HT1080 (cell line): ENCODE data around the gene MADD. TPM values are rescaled to one million over a fixed set of nuclear protein-coding genes. Genes with fewer than 3 reads are reported as not detected.

Source experiments
- DNase-seq: peaks from one replicate; pipeline ENCODE4 v3.0.0-alpha.2; 2015; ENCODE audit warnings: low read depth
- total RNA-seq: library from RNA; depleted of rRNA; stranded (reverse); fragments of >200 nt; shearing (Covaris generic); gene quantifications from 2 replicates; pipeline ENCODE4 v1.2.3, GENCODE V29; 2014

Gene MADD
- total RNA-seq, 1 experiment from 2014 or later: 19.2 TPM

DNA sequence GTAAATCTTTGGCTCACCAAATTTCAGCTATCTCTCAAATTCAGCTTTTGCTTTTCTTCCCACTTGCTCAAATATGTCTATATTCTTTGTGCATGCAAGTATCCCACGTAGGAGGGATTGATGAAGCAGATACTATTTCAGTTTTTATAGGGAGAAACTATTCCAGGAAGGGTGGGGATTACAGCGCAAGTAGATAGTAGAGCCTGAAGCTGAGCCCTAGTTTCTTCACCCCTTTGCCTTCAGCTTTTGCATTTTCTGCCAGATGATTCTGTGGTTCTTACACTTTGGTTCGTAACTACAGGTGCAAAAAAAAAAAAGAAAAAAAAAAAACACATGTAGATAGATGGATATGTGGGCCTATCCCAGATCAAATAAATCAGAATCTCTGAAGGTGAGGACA is 18.2 kb upstream of the MADD start:
- DNase-seq: no peak

GRCh38 chr11:47253660-47254059 is 16.3 kb upstream of the MADD start:
- no peak for DNase-seq

DNA sequence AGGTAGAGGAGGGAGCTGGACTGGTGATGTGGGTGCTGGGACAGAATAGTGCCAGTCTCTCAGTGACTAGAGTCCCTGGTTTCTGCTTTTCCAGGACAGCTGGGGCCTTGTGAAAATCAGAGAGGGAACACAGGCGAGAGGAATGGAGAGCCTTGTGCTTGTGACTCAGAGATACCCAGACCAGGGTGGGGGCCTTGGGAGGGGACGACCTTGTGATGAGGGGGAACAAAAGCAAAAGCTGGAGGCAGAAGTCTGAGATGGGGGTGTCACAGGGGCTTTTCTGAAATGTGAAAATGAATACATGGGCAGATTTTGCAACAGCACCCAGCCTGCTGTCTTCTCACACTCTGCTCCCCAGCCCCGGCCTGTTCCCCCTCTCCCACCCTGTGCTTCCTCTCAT is 15.5 kb upstream of the MADD start:
- DNase-seq: no peak

DNA sequence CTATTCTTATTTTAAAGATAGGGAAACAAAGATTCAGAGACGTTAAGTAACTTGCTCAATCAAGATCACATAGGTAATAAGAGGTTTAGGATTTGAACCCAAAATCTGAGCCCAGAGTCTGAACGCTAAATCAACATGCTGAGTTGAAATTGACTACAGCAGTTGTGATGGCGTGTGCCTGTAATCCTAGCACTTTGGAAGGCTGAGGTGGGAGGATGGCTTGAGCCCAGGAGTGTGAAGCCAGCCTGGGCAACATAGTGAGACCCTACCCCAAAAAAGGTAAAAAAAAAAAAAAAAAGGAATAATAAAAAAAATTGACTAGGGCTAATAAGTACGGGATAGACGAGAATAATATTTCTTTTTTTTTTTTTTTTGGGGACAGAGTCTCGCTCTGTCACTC is 13.6 kb upstream of the MADD start:
- no peak for DNase-seq

DNA sequence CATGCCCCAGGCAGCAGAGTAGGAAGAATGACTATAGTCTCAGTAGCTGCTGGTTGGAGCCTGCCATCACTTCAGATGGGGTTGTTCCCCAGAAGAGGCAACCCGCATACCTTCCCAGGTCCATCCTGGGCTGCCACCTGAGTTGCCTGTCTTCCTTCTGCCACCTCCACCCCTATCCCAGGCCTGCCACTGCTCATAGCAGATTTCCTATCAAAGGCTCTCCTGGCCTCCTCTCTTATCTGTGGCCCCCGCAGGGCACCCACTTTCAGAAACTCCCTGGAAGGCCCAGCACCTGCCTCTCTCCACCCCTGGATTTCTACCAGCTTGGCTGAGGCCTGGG is 12.8 kb upstream of the MADD start:
- DNase-seq: no peak

- DNase-seq: peak; percentile 68
Measured at GRCh38 chr11:47257517-47258316, 12.2 kb upstream of the MADD start, which contains the start of gene NR1H3. Gene NR1H3 (plus strand): TSS chr11:47257996. CDS start chr11:47259217, 1,221 bp downstream.

DNA sequence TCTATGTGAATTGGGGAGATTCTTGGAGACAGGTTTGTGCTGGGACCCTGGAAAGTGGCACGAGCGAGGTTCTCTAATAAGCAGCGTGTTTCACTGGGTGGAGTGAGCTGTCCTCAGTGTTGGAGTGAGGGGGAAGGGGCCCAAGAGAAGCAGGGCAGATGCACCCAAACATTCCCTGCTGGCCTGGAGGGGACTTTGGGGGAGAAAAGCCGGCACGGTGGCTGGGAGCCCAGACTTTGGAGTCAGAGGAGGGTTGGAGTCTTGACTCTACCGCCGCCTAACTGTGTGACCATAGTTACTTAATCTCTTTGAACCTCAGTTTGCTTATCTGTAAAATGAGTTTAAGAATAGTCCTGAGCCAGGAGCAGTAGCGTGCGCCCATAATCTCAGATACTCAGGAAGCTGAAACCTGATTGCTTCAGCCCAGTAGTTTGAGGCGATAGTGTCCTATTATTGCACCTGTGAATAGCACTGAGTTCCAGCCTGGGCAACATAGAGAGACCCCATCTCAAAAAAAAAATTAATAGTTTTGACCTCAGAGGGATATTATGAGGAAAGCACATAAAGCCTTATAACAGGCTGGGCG is 11.5 kb upstream of the MADD start:
- no peak for DNase-seq

DNA sequence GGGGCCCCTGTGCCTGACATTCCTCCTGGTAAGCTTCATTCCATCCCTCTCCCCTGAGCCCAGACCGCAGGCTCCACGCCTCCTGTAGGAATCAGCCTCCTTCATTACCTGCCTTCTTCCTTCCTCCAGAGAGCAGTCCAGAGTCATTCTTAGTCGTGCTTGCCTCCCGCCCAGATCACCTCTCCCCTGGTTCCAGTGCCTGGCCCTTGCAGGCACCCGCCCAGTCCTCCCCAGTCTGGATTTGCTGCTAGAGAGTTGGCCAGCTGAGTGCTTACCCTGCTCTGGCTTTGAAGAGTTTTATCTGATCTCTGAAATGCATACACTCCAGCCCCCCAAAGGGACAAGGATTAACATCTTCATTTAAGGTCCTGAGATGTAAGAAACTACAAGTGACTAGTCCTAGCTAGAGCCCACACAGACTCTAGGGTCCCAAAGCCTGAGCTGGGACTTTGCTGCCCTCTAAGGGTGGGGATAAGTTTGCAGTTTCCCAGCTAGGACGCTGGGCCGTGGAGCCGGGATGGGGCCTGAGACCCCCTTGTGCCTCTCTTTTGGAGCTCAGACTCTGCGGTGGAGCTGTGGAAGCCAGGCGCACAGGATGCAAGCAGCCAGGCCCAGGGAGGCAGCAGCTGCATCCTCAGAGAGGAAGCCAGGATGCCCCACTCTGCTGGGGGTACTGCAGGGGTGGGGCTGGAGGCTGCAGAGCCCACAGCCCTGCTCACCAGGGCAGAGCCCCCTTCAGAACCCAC is 10.5 kb upstream of the MADD start:
- peak; percentile 30 for DNase-seq

DNA sequence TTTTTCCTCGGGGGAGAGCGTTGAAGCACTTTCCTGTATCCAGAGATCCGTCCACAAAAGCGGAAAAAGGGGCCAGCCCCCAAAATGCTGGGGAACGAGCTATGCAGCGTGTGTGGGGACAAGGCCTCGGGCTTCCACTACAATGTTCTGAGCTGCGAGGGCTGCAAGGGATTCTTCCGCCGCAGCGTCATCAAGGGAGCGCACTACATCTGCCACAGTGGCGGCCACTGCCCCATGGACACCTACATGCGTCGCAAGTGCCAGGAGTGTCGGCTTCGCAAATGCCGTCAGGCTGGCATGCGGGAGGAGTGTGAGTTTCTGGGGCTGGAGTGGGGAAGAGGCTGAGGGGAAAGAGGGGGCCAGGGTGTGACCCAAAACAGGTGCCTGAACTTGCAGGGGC is 9.6 kb upstream of the MADD start:
- DNase-seq: no peak

DNA sequence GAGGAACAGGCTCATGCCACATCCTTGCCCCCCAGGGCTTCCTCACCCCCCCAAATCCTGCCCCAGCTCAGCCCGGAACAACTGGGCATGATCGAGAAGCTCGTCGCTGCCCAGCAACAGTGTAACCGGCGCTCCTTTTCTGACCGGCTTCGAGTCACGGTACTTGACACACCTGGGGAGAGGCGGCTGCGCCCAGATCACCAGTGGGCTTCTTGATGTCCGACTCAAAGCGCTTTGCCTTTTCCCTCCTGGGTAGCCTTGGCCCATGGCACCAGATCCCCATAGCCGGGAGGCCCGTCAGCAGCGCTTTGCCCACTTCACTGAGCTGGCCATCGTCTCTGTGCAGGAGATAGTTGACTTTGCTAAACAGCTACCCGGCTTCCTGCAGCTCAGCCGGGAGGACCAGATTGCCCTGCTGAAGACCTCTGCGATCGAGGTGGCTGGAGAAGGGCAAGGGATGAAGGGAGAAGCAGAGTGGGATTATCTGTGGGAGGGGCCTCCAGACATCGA is 8.6 kb upstream of the MADD start:
- no peak for DNase-seq

GRCh38 chr11:47264119-47264518 is 5.8 kb upstream of the MADD start:
- DNase-seq: no peak

DNA sequence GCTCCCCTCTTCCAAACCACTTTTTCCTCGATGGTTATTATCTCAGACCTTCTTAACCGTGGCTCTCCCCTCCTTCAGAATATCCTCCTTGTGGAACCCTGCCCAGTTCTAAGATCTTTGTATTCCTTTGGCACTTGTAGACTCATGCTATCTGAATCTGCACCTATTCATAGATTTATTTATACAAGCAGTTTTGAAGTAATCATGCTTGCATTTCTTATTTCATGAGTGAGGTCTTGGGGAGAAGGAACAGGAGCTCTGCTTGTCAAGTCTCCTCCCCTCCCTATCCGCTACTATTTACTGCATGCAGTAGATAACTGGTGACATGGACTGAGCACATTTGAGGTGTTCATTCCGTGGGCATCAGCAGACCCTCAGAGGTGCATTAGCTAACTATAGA is 5.4 kb upstream of the MADD start:
- DNase-seq: no peak

DNA sequence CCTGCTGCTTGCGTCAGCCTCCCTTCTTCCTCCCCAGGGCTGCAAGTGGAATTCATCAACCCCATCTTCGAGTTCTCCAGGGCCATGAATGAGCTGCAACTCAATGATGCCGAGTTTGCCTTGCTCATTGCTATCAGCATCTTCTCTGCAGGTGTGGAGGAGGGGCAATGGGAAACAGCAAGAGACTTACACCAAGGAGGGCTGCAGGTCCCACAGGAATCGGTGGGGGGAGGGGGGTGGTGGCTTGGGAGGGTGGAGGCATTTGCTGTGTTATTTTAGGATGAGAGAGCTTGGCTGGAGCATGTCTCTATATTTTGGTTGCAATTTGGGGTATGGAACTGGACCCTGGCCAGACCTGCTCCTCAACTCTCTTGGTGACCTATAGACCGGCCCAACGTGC is 2.1 kb upstream of the MADD start:
- no peak for DNase-seq

- no peak for DNase-seq
Measured at GRCh38 chr11:47268448-47269001, 1.4 kb upstream of the MADD start.

DNA sequence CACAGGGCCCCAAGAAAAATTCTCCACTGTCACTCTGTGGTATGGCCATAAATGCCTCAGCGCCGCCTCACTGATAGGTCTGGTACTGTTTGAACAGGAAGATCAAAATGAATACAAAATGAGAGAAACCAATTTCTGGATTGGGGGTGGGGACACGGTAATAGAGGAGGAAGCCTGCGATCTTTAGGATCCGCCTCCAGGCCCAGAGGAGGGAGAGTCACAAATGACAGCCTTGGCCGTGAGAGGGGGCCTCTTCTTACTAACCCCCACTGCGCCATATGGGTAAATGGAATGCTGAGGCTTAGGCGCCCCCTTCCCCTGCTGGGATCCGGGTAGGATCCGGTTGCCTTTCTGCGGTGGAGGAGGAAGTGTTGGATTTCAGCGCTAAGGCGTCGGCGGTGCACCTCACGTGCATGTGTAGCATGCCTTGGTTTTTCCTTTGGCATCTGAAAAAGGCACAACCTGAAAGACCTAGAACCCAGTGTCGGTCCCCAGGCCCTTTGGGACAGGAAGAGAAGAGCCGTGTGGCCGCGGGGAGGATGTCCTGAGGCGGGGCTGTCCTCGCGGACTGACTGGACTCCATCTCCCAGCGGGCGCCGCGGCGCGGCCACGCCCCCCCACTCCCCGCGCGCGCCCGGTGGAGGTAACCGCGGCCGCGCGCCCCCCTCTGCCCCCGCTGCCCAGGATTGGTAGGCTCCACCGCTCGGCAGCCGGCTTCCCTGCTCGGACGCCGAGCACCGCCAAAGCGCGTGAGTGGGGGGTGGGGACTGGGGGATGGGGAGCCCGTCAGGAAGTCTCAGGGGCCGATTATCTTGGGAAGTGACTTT is 718 bp upstream of the MADD start:
- peak; percentile 92 for DNase-seq

DNA sequence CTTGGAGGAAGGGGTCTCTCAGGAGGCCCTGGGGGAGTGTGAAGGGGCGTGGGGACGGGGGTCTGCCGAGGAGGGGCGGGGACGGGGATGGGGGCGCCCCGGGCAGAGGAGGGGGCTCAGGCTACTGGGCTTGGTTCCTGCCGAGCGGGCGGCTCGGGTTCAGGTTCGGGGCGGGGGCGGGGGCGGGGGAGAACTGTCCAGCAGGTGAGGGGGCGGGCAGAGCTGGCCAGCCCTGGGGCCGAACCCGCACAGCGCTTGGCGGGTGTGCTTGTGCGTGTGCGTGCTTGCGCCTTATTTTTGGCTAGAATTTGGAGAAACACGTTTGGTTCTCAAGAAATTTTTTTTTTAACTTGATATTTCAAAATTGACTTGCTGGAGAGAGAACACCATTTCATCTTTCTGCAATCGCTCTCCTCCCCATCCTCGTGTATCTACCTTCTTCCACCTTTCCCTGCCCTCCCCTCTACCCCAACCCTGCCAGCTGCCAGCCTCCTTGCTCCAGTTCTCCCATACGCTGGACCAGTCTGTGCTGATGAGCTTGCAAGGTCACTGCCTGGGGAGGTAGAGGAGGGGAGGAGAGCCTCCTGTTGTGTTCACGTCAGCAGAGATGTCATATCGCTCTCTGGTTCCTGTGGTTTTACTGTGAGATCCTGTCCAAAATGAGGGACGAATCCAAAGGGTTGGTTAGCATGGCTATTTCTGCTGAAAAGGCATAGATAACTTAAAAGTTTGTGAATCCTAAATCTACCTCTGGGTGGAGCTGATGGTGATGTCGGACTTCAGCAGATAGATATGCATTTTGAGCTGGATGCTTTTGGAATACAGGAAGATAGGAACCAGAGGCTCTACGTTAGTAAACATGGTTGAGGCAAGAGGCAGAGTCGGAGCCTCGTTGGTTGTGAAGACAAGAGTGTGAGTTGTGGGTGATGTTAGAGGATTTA is 668 bp downstream of the MADD start:
- peak; percentile 57 for DNase-seq

DNA sequence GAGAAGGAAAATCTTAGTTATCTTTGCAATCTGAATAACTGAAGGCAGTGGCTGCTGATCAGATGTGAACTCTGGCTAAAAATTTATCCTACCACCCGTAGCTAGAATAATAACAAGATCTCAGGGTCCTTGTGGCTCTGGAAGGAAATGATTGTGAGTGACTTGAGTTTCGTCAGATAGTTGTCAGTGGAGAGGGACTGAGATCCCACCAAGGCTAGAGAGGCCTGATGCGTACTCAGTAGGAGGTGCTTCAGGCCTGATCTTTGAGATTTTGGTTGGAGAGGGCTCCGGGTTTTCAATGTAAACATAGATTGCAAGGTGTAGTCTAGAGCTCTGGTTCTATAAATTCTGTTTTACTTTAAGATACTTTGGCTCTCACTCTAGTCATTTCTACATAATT is 1.4 kb downstream of the MADD start:
- DNase-seq: no peak

DNA sequence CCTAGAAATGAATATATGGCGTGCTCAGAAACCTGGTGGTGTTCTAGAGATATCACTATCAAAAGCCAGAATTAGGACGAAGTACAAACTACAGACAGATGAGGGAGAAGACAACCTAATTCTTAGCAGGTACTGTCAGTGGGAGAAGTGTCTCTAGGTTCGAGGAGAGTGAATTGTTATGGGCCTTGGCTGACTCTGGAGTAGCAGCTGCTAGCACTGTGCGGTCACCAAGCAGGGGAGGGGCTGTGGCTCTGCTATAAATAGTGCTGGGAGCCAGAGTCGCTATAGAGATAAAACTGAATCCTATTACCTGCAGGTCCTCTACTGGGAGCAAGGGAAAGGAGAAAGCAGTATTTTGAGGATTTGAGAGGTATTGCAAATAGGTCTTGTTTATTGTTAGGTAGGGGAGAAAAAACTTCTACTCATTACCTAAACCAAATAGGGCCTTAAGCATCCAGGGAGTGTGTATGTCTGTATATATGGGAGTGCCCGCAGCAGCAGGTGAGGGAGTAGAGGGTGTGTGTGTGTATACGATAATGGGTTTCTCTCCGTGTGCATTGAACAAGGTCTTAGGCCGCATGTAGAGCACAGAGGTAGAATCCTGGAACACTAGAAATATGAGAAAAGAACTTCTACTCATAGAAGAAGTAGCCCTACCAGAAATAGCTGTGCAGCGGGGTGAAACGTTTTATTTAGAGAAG is 2.2 kb downstream of the MADD start:
- no peak for DNase-seq

GRCh38 chr11:47272706-47273105 is 2.8 kb downstream of the MADD start:
- DNase-seq: no peak
